Activated T-cell treated with anti-CD3 and anti-CD28 coated beads for 4 hours (primary cell): Measurements from ENCODE around the gene SLC39A3.

Source experiments
- DNase-seq: peaks from one replicate; pipeline ENCODE4 v3.0.0-alpha.2; 2020

Gene SLC39A3

DNA sequence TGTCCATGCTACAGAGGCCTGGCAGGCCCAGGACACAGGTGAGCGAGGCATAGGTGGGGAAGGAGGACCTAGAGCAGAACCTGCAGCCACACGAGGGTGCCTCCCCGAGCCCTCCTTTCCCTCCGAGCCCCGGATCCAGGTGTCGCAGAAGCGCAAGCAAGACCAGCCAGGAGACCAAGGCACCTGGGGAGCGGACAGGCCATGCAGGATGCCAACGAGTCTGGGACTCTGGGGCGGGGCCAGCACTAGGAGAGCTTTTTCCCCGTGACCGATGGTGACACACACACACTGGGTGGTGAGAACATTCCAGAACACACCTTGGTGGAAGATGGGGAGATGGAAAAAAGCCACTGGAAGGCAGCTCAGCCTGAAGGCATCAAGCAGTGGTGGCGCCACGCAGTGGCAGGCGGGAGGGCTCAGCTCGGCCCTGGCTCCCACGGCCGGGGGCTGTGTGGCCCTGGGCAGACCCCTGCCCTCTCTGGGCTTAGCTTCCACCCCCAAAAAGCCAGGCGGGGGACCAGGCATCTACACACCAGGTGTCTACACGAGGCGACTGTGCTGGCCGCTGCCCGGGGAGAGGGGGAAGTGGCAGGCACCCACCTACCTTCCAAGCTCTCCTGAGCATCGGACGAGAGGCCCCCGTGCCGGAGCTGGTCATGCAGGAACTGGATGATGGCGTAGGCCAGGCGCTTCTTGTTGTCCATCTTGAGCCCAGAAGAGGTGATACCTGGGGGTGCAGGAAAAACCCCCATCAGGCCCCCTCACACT lies 28.7 kb upstream of the SLC39A3 start:
- DNase-seq = no peak

GRCh38 chr19:2767688-2768087 lies 27.9 kb upstream of the SLC39A3 start:
- no peak for DNase-seq

DNA sequence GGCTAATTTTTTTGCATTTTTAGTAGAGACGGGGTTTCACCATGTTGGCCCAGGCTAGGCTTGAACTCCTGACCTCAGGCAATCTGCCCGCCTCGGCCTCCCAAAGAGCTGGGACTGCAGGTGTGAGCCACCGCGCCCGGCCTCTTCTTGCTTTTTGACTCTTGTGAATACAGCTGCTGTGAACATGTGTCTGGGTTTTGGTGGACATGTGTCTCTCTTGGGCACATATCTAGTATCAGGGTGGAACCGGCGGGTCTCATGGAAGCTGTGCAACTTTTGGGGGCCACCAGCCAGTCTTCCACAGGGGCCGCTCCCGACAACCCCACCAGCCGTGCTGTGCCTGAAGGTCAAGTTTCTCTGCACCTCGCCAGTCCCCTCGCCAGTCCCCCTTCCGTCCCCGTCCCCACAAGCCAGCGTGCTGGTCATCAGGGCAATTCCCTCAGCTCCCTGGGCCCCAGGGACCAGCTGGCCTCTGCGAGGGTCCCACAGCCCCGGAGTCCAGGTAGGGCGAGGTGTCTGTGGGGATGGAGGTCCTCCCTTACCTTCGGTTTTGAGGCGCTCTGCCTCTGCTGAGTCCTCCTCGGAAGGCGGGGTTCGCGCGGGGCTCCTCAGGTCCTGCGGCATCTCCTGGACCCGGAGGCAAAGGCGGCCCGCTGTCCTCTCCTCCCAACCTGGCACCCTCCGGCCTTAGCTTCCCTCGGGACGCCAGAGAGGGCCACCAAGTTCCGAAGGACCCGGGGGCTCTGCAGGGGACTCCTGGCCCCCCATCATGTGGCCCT lies 27.0 kb upstream of the SLC39A3 start:
- DNase-seq = no peak

DNA sequence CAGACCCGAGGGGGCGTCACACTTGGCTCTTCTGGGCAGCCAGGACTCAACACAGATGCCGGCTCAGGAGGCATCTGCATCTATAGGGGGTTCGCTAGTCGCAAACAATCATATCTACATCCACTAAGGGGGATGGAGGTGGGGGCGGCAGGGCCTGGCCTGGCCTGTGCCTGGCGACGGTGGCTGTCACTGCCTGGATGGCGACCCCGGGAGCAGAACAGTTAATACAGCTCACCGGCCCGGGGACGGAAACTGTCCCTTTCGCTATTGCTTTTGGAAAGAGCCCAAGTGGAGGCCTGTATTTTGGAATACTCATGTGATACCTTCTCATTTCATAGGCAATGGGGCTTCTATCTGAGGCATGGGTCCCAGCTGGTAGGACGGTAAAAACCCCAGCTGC lies 25.6 kb upstream of the SLC39A3 start:
- no peak for DNase-seq

- DNase-seq = no peak
Observed at GRCh38 chr19:2764945-2765344, 25.1 kb upstream of the SLC39A3 start.

GRCh38 chr19:2763687-2764086 lies 23.9 kb upstream of the SLC39A3 start:
- DNase-seq = no peak

DNA sequence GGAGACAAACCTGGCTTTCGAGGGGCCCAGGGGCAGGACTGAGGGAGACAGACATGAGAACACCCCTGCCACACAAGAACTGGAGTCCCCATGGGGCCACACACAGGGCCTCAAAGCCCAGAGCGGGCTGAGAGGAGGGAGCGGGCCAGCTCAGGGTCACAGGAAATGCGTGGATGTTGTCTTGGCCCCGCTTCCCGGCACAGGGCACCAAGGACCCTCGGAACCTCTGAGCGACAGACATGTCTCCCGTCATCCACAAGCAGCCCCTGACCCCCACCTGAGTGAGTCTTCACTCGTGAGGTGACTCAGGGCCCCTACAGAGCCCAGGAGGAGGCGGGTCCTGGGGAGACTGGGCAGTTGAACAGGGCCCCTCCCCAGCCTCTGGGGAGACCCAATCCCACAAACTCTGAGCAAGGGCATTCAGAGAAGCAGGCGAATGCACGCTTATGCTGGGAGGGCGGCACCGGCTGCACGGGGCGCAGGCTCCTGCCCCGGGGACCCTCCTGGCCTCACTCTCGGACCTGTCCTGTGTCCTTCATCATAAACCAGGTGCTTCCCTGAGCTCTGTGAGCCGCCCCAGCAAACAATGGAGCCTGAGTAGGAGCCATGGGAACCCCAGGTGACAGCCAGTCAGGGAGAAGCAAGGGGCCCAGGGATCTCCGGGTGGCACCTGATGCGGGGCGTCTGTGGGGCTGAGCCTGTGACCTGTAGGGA lies 23.1 kb upstream of the SLC39A3 start:
- no peak for DNase-seq

DNA sequence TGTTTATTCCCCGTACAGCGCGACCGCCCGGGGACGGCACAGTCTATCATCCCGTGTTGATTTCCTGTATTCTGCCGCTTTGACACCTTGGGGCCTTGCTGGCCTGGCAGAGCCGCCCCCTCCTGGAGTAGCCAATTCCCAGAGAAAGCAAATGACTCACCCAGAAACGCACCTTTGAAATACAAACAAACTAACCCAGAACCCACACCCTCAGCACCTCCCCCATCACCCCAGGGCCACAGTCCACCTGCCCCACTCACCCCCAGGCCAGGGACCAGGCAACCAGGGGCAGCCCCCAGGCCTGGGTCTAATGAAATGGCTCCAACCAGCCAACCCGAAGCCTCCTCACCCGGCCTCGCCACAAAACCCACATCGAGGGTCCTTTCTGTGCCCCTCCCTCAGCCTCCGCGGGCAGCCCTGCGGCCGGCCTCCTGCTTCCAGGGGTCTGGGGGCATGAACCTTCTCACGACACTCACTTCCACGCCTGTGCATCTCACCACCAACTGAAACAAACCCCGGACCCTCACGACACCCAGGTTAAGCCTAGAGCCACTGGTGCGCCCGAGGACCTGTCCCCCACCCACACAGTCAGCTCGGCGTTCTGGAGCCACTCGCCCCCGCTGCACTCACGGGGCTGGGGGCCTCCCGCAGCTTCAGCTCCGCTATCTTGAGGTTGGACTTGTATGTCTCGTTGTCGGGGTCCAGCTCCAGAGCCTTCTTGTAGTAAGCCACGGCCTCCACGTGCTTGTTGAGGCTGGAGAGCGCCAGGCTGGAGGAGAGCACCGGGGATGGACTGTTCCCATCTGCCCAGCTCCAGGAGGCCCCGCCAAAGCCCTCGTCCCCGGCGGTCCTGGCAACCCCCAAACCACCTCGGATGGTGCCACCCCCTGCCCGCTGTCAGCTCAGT lies 22.3 kb upstream of the SLC39A3 start:
- DNase-seq = no peak

GRCh38 chr19:2761309-2761677 lies 21.5 kb upstream of the SLC39A3 start:
- no peak for DNase-seq

DNA sequence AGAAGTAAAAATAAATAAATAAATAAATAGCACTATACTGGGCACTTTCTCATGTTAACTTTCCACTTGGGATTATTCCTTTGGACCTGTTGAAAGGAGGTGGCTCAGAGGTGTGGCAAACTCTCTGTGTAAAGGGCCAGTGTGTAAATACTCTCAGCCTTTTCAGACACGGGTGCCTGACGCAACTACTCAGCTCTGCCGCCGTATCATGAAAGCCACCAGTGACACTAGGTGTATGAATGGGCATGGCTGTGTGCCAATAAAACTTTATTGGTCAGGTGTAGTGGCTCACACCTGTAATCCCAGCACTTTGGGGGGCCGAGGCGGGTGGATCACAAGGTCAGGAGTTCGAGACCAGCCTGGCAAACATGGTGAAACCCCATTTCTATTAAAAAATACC lies 20.1 kb upstream of the SLC39A3 start:
- DNase-seq = no peak

DNA sequence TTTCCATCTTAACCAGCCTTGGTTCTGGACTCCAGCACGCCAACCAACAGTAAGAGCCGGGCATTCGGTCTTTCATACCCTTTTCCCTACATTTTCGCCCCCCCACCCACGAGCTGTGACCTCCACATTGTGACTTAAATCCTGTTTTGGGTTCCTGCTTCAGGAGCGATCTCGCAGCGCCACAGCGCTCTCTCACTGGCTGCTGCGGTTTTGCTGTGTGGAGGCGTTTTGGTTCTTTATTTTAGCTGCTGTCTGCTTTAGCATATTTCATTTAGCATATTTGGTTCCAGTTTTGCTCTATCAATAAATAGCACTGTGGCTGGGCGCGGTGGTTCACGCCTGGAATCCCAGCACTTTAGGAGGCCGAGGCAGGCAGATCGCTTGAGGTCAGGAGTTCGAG lies 19.5 kb upstream of the SLC39A3 start:
- DNase-seq = no peak

DNA sequence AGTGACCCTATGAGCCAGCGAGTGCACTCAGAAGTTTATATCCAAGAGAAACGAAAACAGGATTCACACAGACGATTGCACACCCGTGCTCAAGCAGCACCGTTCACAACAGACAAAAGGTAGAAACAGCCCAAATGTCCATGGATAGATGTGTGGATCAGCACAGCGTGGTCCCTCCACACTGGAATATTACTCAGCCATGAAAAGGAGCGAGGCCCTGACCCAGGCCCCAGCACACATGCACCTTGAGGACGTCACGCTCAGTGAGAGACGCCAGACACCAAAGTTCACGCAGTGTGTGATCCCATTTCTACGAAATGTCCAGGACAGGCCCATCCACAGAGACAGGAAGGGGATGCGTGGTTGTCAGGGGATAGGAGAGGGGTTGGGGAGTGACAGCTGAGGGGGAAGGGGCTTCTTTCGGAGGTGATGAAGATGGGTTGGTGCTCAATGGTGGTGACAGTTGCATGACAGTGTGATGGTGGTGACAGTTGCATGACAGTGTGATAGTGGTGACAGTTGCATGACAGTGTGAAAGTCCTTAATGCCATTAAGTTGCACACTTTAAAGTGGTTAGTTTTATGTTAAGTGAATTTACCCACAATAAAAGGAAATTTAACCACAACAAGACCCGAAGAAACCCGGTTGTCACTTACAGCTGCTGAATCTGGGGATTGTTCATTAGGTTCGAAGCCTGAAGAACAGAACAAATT lies 18.9 kb upstream of the SLC39A3 start:
- no peak for DNase-seq

GRCh38 chr19:2756921-2757881 lies 17.4 kb upstream of the SLC39A3 start:
- no peak for DNase-seq

GRCh38 chr19:2756477-2756876 lies 16.7 kb upstream of the SLC39A3 start:
- no peak for DNase-seq

DNA sequence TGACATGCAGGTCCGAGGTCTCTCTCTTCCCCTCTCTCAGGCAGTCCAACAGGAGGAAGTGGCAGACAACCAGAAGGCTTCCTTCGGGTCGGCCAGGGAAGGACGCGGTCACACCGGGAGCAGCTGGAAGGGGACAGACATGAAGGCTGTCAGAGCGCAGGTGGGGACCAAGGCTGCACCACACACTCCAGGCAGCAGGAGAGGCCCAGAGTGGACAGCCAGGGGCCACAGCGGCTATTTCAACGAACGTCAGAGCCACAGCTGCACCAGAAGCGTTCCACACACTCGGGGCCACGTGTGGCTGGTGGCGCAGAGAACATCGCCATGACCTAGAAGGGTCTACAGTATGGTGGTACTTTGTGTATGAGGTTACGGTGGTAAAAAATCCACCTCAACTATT lies 16.0 kb upstream of the SLC39A3 start:
- no peak for DNase-seq

- no peak for DNase-seq
Observed at GRCh38 chr19:2755448-2755705, 15.6 kb upstream of the SLC39A3 start.

DNA sequence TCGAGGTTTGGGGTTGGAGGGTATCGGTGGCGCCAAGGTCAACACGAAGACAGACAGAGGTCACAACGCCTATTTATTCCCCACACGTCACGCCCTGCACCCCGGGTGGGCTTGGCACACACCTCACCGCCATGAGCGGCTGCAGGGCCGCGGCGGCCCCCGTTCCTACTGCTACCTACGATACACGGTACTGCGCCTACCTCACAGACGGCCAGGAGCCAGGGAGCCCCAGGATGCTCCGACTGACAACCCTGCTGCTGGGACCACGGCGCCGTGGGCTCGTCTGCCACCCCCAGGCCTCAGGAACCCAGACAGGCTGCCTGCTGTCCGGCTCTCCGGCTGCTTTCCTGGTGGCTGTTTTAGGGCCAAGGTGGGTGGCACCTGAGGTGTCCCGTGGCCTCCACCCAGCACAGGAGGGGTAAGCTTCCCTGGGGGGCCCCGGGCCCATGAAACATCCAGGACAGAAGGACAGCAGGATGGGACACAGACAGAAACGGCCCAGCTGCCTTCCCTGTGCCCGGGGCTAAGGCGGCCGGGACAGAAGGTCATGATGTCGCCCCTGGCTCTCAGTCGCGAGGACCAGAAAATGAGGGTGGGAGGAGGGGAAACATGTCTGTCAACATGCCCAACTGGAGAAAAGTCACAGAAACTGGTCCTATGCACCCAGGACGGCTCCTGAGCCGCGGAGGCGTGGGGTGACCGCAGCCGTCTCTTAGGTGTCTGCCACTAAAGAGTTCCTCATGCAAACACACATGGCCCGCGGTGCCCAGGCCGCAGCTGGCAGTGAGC lies 15.0 kb upstream of the SLC39A3 start:
- no peak for DNase-seq

DNA sequence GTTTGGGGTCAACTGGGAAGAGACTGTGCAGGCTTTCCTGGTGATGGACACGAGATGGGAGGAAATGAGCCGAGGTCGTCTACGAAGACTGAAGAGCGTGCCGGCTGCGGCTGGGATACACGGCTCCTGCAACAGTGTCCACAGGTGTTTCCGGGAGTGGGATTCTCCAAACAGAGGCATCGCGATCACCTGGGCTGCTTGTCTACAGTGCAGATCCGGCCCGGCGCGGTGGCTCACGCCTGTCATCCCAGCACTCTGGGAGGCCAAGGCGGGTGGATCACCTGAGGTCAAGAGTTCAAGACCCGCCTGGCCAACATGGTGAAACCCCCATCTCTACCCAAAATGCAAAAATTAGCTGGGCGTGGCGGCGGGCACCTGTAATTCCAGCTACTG lies 11.6 kb upstream of the SLC39A3 start:
- no peak for DNase-seq

DNA sequence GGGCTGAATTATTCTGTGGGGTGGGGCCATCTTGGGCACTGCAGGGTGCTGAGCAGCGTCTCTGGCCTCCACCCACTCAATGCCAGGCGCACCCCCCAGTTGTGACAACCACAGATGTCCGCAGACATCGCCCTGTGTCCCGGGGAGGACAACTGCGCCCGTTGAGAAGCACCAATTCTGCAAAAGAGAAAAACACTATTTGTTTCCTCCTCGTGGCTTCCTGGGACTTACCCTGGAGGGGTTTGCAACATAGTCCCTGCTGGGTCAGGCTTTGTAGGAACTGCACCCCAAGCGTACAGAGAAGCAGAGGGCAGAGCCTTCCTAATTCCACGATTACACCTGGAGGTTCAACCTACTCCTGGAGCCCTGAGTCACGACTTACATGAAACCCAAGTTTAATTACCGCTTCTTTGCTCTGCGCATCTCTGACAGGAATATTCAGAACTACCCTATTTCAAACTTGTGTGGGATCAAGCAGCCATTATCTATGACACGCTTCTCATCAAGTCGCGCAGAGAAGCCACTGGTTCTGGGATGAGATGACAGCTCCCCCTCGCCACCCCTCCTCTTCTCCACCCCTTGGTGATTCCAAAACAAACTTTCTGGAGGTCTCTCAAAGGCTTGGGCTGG lies 11.1 kb upstream of the SLC39A3 start:
- no peak for DNase-seq

DNA sequence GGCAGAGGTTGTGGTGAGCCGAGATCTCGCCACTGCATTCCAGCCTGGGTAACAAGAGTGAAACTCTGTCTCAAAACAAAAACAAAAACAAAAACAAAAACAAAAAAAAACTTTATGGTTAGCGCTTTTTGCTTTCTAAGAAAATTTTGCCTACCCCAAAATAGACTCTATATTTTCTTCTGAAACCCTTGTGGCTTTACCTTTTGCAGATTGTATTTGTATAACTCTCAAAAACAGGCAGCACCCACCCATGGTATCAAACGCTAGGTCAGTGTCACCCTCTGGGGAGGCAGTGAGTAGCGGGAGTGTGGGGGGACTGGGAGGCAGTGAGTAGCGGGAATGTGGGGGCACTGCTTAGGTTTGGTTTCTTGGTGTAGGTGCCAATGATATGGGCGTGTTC lies 7.5 kb upstream of the SLC39A3 start:
- no peak for DNase-seq
